Measurements from ENCODE around the gene RPA3.

GRCh38 chr7:7672545-7673239 is 45.7 kb downstream of the RPA3 start:
- TF ChIP-seq CTCF (IDR thresholded peaks at IDR 0.05), result no peak
- no peak for TF ChIP-seq POLR2A (IDR thresholded peaks at IDR 0.05)

All from uterus (tissue), 2 donors.